ENCODE results near the gene BAHD1. TPM values are rescaled to one million over a fixed set of nuclear protein-coding genes. Genes with fewer than 3 reads are reported as not detected.

BAHD1 gene
- polyA plus RNA-seq, 1 of the 3 experiments (the other 2 are of a cell fraction), result 5.5 TPM

DNA sequence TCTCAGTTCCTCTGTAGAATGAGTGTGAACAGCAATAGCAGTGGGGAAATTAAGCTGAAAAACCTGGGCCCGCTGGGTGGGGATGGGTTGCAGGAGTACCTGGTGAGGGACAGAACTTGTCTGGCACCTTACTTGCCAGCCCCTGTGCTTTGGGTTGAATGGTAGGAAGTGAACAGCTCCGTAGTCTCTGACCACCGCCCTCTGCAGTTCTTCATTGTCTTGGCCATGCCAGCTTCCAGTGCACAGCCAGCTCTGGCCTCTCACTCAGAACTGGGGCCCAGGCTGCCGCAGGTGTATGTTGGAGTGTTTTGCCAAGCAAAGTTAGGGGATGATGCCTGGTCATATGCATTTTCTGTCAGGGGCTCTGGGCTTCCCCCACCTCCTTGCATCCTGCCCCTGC lies 16.0 kb downstream of the BAHD1 start:
- Histone ChIP-seq H3K4me2 (no peak overlapping the region), H3K9ac (no peak overlapping the region), H4K20me1 (ENCODE audit: insufficient read depth) (peaks cover 59% of the 10 kb centered on the region), H3K9me2 (no peaks in the 10 kb centered on the region), H3K79me2 (ENCODE audit: insufficient read depth) (peaks cover 56% of the 10 kb centered on the region), H3K9me3 (no peaks in the 10 kb centered on the region), H3K27me3 (ENCODE audit: insufficient read depth) (no peaks in the 10 kb centered on the region), H3K27ac (ENCODE audit: low read depth in 2 of 2, low read length in 1 of 2) (no peak overlapping the region; a peak in 1 of 4 replicates), H3K4me1 (ENCODE audit: control insufficient read depth in 1 of 2, insufficient read depth in 2 of 2, low read depth in 1 of 2, low read length in 1 of 2) (peaks cover 22 to 23% of the 10 kb centered on the region in 2 experiments; a peak in 3 of 4 replicates), H2AFZ (ENCODE audit: low read depth) (no peak overlapping the region), H3K36me3 (replicated peaks in 1 of 2; ENCODE audit: control insufficient read depth in 1 of 2, insufficient read depth in 2 of 2, low read length in 1 of 2) (peaks cover 0 to 15% of the 10 kb centered on the region in 2 experiments), H3F3A (replicated peaks; ENCODE audit: insufficient read depth) (no peaks in the 10 kb centered on the region), H3K4me3 (ENCODE audit: low read depth in 2 of 2, low read length in 1 of 2) (no peak overlapping the region)
- ChIA-PET CTCF (interaction anchor here (0.5 to 2.3 kb wide), 7 partner anchors 13 to 136 kb away, joined by 3 to 11 read pairs (median 4); no protein-coding TSS in a partner anchor), POLR2A (interaction anchor here (0.7 to 1.0 kb wide), 3 partner anchors 13 to 113 kb away, joined by 3 read pairs; partner anchors contain the start of gene RPUSD2)
- DNase-seq, result no peak
- 100% methylated on average over 3 of the region's 4 CpGs for WGBS (ENCODE audit: low lambda C conversion rate)
- TF ChIP-seq SIN3A (IDR thresholded peaks at IDR 0.05; ENCODE audit: borderline replicate concordance, low read depth, low read length), result no peak
- TF ChIP-seq, protein P1, sequence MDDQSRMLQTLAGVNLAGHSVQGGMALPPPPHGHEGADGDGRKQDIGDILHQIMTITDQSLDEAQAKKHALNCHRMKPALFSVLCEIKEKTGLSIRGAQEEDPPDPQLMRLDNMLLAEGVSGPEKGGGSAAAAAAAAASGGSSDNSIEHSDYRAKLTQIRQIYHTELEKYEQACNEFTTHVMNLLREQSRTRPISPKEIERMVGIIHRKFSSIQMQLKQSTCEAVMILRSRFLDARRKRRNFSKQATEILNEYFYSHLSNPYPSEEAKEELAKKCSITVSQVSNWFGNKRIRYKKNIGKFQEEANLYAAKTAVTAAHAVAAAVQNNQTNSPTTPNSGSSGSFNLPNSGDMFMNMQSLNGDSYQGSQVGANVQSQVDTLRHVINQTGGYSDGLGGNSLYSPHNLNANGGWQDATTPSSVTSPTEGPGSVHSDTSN (IDR thresholded peaks at IDR 0.05), result no peak
- no peak for TF ChIP-seq TEAD4 (IDR thresholded peaks at IDR 0.05; ENCODE audit: borderline replicate concordance, insufficient read depth)
- TF ChIP-seq, protein P2, sequence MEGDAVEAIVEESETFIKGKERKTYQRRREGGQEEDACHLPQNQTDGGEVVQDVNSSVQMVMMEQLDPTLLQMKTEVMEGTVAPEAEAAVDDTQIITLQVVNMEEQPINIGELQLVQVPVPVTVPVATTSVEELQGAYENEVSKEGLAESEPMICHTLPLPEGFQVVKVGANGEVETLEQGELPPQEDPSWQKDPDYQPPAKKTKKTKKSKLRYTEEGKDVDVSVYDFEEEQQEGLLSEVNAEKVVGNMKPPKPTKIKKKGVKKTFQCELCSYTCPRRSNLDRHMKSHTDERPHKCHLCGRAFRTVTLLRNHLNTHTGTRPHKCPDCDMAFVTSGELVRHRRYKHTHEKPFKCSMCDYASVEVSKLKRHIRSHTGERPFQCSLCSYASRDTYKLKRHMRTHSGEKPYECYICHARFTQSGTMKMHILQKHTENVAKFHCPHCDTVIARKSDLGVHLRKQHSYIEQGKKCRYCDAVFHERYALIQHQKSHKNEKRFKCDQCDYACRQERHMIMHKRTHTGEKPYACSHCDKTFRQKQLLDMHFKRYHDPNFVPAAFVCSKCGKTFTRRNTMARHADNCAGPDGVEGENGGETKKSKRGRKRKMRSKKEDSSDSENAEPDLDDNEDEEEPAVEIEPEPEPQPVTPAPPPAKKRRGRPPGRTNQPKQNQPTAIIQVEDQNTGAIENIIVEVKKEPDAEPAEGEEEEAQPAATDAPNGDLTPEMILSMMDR (IDR thresholded peaks at IDR 0.05), result no peak
- TF ChIP-seq, protein P3, sequence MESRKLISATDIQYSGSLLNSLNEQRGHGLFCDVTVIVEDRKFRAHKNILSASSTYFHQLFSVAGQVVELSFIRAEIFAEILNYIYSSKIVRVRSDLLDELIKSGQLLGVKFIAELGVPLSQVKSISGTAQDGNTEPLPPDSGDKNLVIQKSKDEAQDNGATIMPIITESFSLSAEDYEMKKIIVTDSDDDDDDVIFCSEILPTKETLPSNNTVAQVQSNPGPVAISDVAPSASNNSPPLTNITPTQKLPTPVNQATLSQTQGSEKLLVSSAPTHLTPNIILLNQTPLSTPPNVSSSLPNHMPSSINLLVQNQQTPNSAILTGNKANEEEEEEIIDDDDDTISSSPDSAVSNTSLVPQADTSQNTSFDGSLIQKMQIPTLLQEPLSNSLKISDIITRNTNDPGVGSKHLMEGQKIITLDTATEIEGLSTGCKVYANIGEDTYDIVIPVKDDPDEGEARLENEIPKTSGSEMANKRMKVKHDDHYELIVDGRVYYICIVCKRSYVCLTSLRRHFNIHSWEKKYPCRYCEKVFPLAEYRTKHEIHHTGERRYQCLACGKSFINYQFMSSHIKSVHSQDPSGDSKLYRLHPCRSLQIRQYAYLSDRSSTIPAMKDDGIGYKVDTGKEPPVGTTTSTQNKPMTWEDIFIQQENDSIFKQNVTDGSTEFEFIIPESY (IDR thresholded peaks at IDR 0.05; ENCODE audit: borderline replicate concordance, low read depth), result no peak
- no peak for TF ChIP-seq MEF2A (IDR thresholded peaks at IDR 0.05; ENCODE audit: borderline replicate concordance, low read depth)
- TF ChIP-seq YY1 (IDR thresholded peaks at IDR 0.05; ENCODE audit: low read depth), result no peak
- TF ChIP-seq RFX5 (IDR thresholded peaks at IDR 0.05; ENCODE audit: low read length), result no peak
- TF ChIP-seq EZH2phosphoT487 (IDR thresholded peaks at IDR 0.05; ENCODE audit: borderline replicate concordance, low read depth), result no peak
- TF ChIP-seq CHD2 (IDR thresholded peaks at IDR 0.05; ENCODE audit: low read length, partially characterized antibody), result no peak
- TF ChIP-seq MXI1 (IDR thresholded peaks at IDR 0.05; ENCODE audit: low read depth, low read length), result no peak
- TF ChIP-seq, protein P4, sequence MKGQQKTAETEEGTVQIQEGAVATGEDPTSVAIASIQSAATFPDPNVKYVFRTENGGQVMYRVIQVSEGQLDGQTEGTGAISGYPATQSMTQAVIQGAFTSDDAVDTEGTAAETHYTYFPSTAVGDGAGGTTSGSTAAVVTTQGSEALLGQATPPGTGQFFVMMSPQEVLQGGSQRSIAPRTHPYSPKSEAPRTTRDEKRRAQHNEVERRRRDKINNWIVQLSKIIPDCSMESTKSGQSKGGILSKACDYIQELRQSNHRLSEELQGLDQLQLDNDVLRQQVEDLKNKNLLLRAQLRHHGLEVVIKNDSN (IDR thresholded peaks at IDR 0.05; ENCODE audit: borderline replicate concordance, low read depth), result no peak
- TF ChIP-seq RCOR1 (IDR thresholded peaks at IDR 0.05; ENCODE audit: low read length), result no peak
- TF ChIP-seq, protein P5, sequence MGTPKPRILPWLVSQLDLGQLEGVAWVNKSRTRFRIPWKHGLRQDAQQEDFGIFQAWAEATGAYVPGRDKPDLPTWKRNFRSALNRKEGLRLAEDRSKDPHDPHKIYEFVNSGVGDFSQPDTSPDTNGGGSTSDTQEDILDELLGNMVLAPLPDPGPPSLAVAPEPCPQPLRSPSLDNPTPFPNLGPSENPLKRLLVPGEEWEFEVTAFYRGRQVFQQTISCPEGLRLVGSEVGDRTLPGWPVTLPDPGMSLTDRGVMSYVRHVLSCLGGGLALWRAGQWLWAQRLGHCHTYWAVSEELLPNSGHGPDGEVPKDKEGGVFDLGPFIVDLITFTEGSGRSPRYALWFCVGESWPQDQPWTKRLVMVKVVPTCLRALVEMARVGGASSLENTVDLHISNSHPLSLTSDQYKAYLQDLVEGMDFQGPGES (IDR thresholded peaks at IDR 0.05; ENCODE audit: low read depth, low read length), result no peak
- TF ChIP-seq GABPA (IDR thresholded peaks at IDR 0.05; ENCODE audit: low read depth), result no peak
- TF ChIP-seq GATA2 (CRISPR knock-in tag; IDR thresholded peaks at IDR 0.05), result no peak
- no peak for TF ChIP-seq FOSL2 (IDR thresholded peaks at IDR 0.05; ENCODE audit: borderline replicate concordance, low read depth)
